AG09319 (cell line): ENCODE measurements around the gene RASD1.

Experiments
- DNase-seq: peaks from one replicate; pipeline ENCODE4 v3.0.0-alpha.2; 2010; ENCODE audit warnings: low read depth; ENCODE audit errors: extremely low read depth
- TF ChIP-seq, protein P1 (sequence below): IDR thresholded peaks from 2 replicates; pipeline ENCODE4 v1.5.1; 2011; ENCODE audit warnings: low read depth, mild to moderate bottlenecking, inconsistent platforms, low read length, moderate library complexity

Gene RASD1

DNA sequence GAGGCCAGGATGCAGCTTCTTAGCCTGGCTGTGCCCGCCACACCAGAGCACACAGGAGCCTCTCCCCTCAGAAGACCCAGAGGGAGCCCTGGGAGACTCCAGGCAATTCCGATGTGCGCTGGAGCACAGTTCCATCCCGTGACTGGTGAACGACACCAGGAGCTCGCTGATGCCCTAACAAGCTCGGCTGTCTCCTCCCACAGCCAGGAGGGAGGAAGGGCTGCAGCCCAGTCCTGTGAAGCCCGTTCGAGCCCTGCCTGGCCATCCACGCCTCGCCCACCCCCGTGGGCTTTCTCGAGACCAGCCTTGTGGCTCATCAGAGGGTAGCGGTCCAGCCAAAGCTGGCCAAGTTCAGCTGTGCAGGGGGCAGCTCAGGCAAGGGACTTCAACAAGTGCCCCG lies 21.8 kb upstream of the RASD1 start:
- DNase-seq: no peak
- TF ChIP-seq, protein P1, sequence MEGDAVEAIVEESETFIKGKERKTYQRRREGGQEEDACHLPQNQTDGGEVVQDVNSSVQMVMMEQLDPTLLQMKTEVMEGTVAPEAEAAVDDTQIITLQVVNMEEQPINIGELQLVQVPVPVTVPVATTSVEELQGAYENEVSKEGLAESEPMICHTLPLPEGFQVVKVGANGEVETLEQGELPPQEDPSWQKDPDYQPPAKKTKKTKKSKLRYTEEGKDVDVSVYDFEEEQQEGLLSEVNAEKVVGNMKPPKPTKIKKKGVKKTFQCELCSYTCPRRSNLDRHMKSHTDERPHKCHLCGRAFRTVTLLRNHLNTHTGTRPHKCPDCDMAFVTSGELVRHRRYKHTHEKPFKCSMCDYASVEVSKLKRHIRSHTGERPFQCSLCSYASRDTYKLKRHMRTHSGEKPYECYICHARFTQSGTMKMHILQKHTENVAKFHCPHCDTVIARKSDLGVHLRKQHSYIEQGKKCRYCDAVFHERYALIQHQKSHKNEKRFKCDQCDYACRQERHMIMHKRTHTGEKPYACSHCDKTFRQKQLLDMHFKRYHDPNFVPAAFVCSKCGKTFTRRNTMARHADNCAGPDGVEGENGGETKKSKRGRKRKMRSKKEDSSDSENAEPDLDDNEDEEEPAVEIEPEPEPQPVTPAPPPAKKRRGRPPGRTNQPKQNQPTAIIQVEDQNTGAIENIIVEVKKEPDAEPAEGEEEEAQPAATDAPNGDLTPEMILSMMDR: no peak

DNA sequence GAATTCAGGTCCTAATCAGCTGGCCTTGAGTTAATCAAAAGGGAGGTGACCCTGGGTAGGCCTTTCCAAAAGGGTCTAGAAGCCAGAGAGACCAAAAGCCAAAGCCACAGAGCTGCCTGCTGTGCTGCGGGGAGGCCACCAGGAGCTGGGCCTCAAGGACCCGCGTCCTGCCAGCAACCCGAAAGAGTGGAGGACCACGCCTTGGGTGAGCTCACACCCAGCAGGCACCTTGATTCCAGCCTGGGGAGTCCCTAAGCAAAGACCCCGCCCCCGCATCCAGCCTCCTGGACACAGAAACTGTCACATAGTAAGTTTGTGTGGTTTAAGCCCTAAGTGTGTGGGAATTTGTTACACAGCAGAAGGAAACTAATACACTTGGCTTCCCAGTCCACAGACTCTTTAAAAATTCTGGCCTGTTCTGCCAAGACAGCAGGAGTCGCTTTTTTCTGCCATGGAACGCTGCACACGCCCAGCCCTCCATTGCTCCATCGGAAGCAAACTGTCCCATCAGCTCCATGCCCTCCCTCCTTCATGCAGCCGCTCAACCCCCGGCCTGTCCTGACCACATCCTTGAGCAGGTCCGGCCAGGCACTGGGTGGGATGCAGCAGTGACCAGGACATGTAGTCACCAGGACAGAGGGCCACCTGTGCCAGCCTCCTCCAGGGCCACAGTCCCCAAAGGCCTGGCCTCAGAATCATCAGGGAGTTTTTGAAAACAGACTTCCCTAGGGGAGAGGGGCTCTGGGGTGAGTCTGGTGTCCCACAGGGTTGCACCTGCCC lies 20.9 kb upstream of the RASD1 start:
- DNase-seq: no peak
- TF ChIP-seq, protein P1: no peak

DNA sequence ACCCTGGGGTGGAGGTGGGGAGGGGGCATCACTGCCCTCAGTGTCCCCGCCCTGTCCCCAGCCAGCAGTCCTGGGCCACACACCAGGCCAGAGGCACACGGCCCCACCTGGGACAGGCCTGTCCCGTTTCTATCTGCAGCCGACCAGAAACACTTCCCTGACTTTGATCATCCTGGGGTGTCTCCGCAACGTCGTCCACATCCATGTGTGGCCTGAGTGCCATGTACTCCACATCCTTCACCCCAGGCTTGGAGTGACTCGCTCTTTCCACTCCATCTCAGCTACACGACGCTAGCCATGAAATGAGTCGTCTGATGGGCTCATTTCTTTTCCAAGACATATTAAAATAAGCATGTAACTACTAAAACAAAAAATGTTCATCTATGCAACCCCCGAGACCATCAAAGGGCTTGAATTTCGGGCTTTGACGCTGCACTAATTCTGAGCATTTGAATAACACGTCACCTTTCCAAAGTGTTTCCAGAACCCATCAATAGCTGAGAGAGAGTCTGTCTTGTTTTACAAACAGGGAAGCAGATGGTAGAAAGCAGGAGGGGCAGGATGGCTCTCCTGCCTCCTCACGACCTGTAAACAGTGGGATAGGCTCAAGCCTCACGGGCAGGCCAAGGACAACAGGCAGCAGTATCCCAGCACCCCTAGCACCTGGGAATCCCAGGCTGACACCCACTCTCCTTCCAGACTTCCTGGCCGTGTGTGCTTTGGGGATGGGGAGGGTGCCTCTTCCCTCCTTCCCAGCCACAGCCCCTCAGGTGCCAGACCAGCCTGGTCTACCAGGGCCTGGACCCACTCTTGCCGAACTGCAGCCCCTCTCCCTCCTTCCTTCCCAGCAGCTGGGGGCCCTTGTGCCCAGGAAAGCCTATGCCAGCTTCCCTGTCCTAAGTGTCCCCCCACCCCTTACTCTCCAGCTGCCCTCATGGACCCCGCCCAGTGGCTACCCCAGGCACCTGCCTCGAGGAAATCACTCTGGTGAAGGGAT lies 20.0 kb upstream of the RASD1 start:
- DNase-seq: no peak
- TF ChIP-seq, protein P1: no peak

DNA sequence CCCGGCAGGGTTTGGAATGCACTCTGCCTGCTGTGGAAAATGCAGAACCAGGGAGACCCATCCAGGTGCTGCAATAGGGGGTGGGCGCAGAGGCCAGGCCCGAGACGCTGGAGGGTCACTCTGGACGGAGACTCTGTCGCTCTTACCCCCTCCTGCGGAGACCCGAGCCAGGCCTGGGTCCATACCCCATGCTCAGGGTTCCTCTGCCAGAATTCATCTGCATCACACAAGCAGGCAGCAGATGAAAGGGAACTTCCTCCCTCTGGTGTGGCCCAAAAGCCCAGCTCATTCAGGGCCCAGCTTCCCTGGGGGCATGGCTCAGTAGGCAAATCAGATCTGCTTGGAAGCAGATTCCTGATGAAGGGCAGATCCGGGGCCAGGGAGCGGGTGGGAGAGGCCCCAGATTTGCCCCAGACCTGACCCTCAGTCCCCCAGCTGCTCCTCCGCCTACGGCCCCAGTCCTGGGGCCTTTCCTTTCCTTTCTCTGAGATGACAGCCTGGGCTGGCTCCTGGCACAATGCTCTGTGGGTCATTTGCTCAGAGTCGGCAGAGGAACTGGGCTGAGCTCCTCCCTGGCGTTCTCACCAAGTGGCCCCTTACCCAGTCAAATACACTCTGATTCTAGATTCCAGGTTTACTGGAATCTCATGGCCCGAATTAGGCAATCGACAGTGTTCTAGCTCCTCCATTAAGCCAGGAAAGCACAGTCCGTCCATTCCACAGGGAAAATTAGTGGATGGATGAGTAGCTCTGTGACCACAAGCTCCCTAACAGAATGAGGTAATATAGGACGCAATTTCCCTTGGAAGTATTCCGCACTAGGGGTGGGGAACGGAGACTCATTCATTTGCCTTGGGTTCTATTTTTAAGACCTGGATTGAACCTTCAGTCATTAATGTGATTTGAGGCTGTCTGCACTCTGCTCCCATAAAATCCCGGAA lies 19.1 kb upstream of the RASD1 start:
- peak; percentile 49 for DNase-seq
- TF ChIP-seq, protein P1: no peak

DNA sequence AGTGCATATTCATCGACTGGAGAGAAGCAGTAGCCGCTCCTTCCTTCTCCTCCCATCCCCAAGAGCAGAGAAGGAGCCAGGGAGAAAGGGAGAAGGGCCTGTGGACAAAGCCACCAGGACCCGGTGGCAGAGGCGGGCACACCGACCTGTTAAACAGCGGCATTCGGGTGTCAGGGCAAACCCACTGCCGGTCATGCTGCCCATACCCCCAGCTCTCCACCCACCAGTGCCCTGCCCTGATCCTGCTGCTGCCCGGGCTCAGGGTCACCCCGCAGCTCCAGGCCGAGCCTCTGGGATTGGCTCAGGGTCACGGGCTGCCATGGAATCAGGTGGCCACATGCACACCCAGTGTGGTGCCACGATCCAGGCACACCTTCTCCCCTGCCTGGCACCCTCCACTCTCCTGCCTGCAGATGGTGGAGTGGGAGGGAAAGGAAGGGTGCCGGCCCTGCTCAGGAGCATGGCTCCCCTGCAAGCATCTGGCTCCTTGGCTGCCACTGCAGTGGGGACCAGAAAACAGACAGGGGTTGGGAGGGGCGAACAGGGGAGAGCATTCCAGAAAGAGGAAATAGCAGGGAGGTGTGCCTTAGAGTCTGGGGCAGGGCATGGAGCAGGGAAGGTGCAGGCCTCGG lies 18.3 kb upstream of the RASD1 start:
- TF ChIP-seq, protein P1: no peak

DNA sequence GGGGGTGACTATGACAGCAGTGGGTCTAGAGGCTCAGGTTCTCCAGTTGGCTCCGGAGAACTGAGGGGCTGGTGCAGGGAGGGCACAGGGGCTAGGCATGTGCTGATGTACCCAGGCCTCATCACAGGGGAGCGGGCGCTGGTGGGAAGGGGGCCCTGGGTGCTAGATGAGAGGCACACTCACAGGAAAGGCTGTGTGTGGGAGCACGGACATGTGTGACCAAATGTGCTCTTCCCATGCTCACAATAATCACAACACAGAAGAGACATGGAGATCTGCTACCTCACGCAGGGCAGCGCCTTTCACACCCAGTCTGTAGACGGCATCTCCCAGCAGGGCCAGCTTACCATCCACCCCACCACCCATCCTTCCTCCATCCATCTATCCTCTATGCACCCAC lies 17.4 kb upstream of the RASD1 start:
- TF ChIP-seq, protein P1: no peak
- DNase-seq: no peak

More for the DNA sequence above, 18.3 kb upstream of the RASD1 start:
- no peak for DNase-seq
